ENCODE data around the gene RALGPS1.
"Not testable (repeated sequence)": the region's sequence is repeated elsewhere in the genome, so short reads cannot be mapped to it uniquely, and the experiment has no call there.

The RALGPS1 gene

DNA sequence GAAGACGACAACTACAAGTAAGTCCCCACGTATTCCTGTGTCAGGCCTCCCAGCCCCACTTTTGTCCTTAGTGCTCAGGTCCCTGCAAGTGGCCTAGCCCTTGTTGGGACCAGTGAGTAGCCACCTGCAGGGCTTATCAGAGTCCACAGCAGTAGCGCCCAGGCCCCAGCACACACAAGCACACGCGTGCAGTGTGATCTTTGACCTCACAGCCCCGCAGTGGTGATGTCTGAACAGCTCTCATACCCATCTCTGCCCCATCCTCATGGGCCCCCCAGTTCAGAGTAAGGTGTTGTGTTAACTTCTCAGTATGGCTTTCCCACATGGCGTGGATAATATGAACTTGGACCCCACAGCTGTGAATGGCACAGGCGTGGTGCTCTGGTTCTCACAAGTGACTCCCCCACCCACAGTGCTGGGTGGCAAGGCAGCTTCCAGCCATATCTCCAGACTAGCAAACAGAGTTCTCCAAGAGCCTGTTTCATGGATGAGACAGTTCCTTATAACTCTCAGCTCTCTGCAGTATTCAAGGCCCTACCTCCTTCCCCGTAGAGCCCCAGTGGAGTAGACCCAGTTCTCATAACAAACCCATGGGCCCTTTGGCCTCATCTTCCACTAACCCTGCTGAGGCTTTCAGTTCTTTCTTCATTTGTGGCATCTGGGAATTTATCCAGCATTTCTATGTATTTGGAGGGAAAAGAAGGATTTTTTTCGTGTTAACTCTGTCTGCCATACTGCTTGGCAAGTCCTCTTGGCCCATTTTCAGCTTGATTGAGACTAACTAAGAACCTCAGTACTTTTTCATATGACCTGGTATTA is 254.4 kb downstream of the RALGPS1 start:
- no peak for DNase-seq (ENCODE audit: low read depth in 1 of 2, low spot score in 1 of 2)

DNA sequence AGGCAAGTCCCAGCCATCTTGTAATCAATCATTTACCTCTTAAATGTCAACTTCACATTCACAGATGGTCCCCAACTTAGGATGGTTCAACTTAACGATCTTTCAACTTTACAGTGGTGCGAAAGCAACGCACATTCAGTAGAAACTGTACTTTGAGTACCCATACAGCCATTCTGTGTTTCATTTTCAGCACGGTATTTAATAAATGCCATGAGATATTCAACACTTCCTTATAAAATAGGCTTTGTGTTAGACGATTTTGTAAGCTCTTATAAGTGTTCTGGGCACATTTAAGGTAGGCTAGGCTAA is 254.9 kb downstream of the RALGPS1 start:
- DNase-seq (ENCODE audit: low read depth in 1 of 2, low spot score in 1 of 2), result no peak

DNA sequence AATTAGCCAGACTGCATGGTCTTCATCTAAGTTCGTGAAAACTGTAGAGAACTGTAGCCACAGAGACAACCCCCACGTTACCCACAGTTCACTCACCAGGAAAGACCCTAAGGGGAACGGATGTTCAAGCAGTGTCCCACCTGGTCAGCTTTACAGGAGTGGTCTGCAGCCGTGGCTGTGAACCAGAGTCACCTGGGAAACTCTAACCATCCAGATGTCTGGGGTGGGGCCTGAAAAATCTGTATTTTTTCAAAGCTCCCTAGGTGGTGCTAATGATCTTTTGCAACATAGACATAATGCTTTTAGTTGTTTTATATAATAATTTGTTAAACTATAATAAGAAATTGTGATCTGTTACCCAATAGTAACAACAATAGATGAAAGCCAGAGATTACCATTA is 255.5 kb downstream of the RALGPS1 start:
- DNase-seq (ENCODE audit: low read depth in 1 of 2, low spot score in 1 of 2), result no peak

DNA sequence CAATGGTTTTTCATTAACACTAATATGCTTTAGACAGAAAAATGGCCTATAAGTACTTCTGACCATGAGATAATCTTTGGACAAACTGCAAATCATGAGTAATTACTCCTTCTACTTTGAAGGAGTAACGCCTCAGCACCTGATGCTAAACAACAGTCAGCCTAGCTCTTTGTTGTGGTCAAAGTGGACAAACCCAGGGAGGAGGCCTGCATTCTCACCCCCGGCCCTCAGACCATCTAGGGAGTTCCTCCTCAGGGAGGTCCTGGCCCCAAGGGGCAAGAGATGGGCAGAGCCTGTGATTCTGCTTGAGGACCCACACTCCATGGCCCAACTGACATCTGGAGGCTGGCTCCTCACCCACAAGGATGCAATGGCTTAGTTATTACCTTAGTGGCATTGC is 256.1 kb downstream of the RALGPS1 start:
- no peak for DNase-seq (ENCODE audit: low read depth in 1 of 2, low spot score in 1 of 2)

DNA sequence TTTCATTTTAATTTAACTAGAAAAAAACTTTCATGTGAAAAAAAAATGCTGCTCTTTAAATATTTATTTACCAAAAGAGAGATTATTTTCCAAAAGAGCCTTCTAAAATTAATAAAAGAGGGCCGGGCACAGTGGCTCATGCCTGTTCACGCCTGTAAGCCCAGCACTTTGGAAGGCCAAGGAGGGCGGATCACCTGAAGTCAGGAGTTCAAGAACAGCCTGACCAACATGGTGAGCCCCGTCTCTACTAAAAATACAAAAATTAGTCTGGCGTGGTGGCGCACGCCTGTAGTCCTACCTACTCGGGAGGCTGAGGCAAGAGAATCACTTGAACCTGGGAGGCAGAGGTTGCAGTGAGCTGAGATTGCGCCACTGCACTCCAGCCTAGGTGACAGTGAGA is 256.8 kb downstream of the RALGPS1 start:
- DNase-seq (ENCODE audit: low read depth in 1 of 2, low spot score in 1 of 2), result not testable (repeated sequence)

DNA sequence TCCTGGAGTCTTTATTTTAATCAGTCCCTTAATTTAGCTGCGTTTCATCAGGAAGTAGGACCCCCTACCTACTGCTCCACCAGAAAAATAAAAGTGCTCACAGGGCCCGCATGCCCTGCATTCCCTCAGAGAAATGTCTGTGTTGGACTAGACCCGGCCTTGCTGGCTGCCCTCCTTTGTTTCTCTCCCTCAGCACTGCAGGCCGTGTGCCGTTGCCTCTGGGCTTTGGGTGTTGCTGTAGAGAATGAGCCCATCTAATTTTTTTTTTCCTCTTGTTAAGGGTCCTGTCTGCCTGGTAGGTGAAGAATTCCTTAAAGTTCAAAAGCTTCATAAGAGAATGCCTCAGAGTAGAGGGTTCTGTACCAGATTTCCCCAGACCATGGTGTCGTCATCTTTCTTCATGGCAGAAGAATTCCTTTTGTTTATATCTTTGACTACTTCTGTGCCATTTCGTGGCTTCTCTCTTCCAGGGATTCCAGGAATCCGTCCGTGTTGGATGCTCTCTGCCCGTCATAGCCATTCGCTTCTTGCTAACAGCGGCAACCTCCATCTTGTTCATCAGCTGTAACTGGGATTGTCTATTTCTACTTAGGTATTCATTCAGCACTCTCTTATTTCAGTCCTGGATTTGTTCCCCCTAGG is 257.6 kb downstream of the RALGPS1 start:
- no peak for DNase-seq (ENCODE audit: low read depth in 1 of 2, low spot score in 1 of 2)

DNA sequence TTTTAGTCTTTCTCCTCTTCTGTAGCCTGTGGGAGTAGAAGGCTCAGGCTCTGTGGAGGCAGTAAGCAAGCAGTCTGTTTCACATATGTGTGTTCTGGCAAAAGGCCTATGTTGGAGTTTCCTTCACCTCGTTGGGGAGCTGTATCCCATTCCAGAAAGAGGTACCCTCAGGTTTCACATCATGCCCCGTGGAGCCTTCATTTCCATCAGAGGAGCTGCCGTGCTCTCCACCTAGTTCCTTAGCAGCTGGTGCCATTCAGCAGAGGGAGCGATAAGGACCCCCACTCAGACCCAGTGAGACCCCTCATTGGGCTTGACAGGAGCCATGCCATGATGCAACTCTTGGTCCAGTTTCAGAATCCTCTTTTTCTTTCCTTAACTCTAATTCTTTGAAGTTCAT is 258.5 kb downstream of the RALGPS1 start:
- DNase-seq (ENCODE audit: low read depth in 1 of 2, low spot score in 1 of 2), result no peak

DNA sequence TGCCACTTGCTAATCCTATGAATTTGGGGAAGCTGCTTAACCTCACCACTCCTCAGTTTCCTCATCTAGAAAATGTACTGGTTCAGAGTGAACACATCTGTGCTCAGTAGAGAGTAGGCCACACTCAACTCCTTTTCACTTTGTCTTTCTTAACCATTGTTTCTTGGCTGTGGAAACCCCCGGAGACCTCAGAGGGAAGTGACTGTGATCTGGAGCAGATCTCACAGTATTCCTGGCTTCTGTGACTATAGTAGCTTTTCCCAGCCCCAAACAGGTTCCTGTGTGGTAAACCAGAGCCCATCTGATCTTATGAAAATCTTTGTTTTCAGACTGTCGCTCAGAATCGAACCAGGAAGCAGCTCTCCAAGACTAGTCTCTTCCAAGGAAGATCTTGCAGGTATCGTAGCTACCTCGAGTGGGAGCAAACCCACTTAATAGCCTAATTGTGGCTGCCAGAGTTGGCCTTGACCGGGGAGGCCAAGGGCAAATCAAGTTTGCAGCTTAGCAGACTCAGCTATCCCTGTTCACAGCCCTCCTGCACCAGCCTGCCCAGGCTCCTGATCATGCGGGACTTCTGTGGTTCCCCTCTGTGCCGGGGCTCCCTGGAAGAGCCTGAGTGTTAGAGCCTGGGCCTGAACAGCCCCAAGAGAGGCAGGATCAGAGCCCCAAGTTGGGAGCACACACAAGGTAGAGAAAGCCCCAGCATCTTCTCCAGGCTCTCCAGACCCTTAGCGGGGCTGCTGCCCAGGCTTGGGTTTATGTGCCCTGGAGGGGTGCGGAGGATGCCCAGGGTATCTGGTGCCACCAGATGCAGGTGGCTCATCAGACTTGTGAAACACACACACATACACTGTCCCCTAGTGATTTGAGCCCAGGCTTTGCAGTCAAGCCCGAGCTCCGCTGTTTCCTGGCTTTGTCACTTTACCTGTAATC is 260.1 kb downstream of the RALGPS1 start:
- no peak for DNase-seq (ENCODE audit: low read depth in 1 of 2, low spot score in 1 of 2)

DNA sequence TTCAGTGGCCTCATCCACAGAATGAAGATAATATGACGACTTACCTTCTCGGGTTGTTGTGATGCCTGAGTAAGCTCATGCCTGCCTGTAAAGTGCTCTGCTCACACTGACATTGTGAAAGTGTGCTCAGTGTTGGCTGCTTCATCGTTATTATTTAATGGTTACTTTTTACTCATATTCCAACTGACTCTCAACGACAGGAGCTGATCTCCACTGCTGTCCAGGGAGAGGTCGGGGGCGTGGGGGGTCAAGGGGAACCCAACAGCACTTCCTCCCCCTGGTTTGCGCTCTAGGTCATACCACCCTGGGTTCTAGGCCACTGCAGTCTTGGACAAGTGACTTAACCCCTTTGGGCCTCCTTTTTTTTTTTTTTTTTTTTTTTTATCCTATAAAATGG is 260.7 kb downstream of the RALGPS1 start:
- DNase-seq (ENCODE audit: low read depth in 1 of 2, low spot score in 1 of 2), result no peak

DNA sequence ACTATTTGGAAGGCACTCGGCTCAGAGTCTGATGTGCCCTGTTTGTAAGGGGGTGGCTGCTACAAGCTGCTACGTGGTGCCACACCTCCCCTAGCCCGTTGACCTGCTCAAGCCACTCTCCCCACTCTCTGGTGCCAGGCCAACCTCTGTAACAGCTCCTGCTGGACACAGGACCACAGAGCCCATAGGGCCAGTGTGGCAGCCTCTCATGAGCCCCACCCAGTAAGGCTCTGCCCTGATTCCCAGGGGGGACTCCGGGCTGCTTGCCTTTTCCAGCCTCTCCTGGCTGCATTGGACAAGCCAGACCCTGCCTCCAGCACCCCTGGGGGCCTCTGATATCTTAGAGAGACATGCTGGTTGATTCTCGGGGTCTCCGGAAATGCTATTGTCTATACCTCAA is 261.2 kb downstream of the RALGPS1 start:
- no peak for DNase-seq (ENCODE audit: low read depth in 1 of 2, low spot score in 1 of 2)

DNA sequence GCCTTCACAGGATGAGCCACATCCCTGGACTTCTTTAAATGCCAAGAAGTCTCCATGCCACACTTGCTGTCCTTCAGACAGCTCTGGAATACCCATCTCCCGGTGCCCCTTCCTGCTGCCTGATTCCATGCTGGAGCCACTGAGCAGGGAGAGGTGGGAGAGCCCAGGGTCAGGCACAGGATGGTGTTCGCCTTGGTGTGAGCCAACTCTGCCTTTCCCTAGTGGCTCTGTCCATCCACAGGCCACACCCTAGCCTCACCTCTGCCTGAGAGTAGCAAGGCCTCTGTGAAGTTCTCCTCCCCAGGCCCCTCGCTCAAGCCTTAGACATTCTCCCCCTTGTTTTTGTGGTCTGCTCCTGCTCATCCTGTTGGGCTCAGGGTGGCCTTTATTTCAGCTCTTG is 262.0 kb downstream of the RALGPS1 start:
- no peak for DNase-seq (ENCODE audit: low read depth in 1 of 2, low spot score in 1 of 2)

DNA sequence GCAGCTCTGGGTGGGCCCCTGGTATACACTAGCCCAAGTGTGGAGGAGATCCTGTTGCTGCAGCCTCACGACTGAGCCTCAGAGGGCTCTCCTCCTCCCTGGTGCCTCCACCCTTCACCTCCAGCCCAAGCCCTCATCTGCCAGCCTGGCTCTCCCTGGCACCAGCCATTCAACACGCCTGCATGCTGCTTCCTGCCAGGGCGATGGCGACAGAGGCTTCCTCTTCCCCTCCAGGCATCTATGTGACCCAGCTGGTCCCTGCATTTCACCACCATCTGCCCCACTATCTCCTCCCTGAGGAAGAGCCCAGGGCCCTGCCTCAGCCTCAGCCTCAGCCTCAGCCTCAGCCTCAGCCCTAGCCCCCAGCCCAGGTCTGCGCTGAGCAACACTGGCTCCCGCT is 262.6 kb downstream of the RALGPS1 start:
- DNase-seq (ENCODE audit: low read depth in 1 of 2, low spot score in 1 of 2), result no peak

DNA sequence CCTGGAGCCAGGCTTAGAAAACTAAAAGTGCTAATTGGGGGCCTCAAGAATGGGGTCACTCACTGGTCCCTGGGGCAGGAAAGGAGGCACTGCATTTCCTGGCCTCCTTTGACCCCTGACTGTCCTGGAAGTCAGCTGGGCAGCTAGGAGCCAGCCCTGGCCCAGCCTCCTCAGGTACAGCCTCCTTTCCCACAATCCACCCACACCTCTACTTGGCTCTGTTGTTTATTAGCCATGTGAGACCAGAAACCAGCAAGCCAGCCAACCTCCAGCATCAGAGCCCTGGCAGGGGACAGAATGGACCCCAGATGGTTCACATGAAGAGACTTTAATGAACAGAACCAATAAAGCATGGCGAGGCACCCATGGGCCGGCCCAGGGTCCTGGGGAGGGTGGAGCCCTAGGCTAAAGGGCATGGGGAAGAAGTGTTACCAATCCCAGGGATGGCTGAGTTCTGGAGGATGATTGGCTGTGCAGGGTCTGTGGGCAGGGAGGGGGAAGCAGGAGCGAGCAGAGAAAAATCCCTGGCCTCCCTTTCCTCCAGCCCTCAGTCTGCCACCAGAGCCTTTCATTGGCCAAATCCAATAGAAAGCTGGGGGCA is 263.2 kb downstream of the RALGPS1 start:
- DNase-seq (ENCODE audit: low read depth in 1 of 2, low spot score in 1 of 2), result no peak

DNA sequence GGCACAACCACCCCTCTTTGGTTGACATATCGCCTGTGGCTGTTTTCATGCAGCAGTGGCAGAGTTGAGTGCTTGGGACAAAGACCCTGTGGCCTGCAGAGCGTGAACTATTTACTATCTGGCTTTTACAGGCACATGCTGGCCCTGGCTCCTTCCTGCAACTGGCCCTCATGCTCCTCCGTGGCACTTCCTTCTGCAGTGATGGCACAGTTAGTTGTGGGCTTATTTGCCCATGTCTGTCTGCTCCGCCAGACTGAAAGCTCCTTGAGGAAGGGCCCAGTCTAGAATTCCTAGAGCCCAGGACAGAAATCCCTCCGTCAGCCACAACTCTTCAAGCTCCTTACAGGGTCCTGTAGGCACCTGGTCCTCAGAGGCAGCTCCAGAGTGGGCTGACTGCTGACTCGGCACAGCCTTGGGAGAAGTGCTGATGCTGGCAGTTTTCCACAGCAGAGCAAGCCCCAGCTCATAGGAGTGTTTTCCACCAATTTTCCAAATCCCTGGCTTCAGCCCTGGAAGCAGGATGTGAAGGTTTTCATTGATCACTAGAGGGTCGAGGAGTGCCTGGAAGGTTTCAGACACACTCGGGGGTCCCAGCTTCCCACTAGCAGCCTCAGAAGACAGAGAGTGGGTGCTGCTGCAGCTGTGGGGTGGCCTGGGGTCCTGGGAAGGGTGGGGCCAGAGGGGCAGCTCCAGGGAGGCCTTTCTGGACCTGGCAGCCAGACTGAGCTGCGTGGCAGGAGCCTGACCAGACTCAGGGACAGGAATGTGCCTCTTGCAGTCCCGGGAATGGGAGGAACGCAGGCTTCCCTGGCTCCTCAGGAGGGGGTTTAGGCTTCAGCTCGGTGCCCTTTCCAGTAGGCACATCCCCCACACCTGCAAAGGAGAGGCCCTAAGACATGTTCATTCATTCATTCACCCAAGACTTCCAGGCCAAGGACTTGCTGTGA is 264.4 kb downstream of the RALGPS1 start:
- DNase-seq (ENCODE audit: low read depth in 1 of 2, low spot score in 1 of 2), result no peak

DNA sequence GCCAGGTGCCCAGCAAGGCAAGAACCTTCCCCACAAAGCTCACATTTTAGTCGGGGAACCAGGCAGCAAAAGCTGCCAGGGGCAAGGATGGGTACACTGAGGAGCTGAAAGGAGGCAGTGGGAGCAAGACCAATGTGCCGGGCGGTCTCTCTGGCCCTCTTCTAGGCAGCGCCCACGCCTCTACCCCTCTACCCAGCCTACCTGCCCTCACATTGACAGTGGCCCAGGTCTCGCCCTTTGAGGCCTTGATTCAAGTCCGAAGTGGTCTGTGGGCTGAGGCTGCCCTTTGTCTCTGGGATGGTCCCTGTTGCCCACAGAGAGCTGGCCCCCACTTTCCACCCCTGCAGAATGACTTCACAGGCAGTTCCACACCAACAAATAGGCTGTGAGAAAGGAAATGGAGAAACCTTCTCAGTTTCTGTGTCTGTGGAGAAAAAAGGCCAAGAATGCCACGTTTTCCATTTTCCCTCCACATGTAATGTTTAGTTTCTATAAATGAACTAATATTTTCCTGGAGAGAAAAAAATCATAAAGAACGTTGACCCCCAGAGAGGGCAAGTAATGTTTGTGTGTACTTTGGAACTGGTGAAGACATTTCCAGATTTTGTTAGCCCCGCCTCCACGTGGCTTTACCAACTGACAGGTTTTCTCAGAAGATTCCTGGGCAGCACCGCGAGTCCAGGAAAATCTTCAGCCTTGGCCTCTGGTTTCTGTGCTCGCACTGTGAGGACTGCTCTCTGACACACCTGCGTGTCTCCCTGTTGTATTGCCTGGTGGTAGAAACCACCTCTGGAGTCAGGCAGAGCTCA is 265.3 kb downstream of the RALGPS1 start:
- no peak for DNase-seq (ENCODE audit: low read depth in 1 of 2, low spot score in 1 of 2)

DNA sequence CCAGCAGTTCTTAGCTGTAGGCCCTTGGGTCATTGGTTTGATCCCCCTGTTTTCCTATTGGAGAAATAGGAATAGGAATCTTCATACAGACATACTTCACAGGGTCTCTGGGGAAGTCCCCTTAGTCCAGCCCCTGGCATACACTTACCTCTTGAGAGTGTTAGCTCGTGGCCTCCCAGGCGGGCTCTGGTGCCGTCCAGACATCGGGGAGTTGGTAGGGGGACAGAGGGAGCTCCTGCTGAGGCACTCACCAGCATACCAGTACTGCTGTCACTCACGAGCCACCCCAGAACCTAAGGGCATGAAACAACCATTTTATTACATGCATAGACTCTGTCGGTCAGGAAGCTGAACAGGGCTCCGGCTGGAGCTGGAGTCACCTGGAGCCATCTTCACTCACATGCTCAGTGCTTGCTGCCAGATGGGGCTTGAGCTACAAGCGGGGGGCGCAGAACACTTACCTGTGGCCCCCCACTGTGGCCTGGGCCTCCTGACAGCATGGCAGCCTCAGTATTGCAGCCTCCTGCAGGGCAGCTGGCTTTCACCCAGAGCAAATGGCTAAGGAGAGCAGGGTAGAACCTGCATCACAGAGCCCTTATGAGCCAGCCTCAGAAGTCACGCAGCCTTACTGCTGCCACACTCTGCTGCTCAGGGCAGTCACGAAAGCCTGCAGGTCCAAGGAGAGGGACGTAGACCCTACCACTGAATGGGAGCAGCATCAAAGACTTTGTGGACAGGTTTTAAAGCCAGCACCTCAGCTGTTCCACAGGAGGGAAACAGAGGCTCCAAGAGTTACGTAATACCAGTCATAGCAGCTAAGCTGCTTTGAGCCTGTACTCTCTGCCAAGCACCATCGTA is 266.1 kb downstream of the RALGPS1 start:
- no peak for DNase-seq (ENCODE audit: low read depth in 1 of 2, low spot score in 1 of 2)

DNA sequence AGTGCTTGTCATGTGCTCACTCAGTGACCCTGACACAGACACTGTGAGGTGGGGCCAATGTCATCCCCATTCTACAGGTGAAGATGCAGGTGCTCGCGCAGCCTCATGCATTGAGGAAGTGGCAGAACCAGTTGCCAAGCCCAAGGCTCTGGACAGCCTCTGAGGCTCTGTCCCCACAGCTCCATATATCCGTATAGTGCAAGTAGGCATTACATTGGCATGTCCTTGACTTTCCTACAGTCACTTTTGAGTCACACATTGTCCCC is 266.7 kb downstream of the RALGPS1 start:
- no peak for DNase-seq (ENCODE audit: low read depth in 1 of 2, low spot score in 1 of 2)

DNA sequence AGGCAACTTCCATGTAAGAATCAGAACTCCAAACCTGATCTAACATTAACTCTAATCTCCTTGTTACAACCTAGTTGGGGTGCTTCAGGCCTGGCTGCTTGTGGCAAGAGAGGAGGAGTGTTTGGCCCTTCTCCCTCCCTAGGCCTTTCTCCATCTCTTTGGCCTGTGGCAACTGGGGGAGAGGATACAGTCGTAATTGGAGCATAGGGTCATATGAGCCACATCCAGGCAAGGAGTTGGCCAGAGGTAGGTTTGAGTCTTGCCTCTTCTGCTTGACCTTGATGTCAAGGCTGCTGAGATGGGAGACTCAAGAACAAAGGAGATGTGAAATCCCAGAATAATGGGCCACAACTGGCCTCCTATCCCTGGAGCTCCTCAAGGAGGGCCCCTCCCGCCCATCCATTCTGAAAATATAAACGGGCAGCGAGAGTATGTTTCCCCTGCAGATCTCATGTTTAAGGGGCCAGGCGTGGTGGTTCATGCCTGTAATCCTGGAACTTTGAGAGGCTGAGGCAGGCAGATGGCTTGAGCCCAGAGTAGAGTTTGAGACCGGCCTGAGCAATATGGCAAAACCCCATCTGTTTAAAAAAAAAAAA is 267.1 kb downstream of the RALGPS1 start:
- DNase-seq (ENCODE audit: low read depth in 1 of 2, low spot score in 1 of 2), result no peak
